HL-60 (cell line): Measurements from ENCODE around the gene MARCHF5.

ENCODE experiments used
- CTCF ChIP-seq: IDR thresholded peaks from one replicate; pipeline ENCODE4 v1.5.1; 2011; ENCODE audit warnings: low read length, control low read depth, inconsistent platforms; ENCODE audit not compliant: insufficient read depth
- GABPA ChIP-seq: IDR thresholded peaks from 2 replicates; pipeline ENCODE4 v1.6.1; 2012; ENCODE audit warnings: low read depth
- POLR2AphosphoS5 ChIP-seq: IDR thresholded peaks from 2 replicates; pipeline ENCODE4 v1.6.1; 2012; ENCODE audit warnings: low read depth
- REST ChIP-seq: IDR thresholded peaks from 2 replicates; pipeline ENCODE4 v1.6.1; 2012; ENCODE audit warnings: low read depth; ENCODE audit not compliant: insufficient replicate concordance
- SPI1 ChIP-seq: IDR thresholded peaks from 2 replicates; pipeline ENCODE4 v1.6.1; 2012; ENCODE audit warnings: low read depth, mild to moderate bottlenecking, borderline replicate concordance

GRCh38 chr10:92263396-92263795 is 27.6 kb upstream of the MARCHF5 start:
- TF ChIP-seq POLR2AphosphoS5: no peak
- TF ChIP-seq CTCF: no peak
- no peak for TF ChIP-seq REST
- no peak for TF ChIP-seq SPI1
- no peak for TF ChIP-seq GABPA
